ENCODE measurements around the gene ZSWIM6.

Gene ZSWIM6

GRCh38 chr5:61441742-61442141 lies 109.7 kb downstream of the ZSWIM6 start:
- no peak for DNase-seq (ENCODE audit: low read depth, low spot score)

DNA sequence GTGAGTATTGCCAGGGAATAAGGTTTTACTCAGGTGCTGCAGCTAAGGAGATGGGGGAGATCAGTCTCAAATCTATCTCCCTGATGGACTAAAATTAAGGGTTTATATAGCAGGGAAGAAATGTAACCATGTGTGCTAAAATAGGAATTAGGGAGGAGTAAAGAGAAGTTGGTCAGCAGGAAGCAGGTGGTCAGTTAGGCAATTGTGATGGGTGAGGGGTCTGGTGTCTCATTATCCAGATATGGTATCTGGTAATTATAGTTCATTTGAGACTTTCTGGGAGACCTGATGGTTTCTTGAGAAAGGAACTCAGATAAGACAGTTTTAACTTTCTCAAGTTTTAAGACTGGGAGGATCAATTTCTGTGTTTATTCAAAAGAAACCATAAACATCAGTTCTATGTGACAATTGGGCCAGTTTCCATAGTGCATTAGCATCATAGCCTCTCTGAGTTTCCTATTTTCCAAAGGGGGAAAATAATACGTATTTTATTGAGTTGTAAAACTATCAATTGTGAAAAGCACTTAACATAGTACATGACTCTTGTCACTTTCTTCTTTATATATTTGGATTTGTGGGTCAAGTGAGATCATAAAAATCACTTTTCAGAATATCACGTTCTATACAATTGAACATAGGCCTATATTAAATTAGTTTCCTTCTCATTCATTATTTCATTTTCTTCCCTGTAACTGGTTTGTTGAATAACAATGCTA lies 115.9 kb downstream of the ZSWIM6 start:
- DNase-seq (ENCODE audit: low read depth, low spot score), result no peak

- no peak for DNase-seq (ENCODE audit: low read depth, low spot score)
Measured at GRCh38 chr5:61449804-61450492, 117.9 kb downstream of the ZSWIM6 start.

DNA sequence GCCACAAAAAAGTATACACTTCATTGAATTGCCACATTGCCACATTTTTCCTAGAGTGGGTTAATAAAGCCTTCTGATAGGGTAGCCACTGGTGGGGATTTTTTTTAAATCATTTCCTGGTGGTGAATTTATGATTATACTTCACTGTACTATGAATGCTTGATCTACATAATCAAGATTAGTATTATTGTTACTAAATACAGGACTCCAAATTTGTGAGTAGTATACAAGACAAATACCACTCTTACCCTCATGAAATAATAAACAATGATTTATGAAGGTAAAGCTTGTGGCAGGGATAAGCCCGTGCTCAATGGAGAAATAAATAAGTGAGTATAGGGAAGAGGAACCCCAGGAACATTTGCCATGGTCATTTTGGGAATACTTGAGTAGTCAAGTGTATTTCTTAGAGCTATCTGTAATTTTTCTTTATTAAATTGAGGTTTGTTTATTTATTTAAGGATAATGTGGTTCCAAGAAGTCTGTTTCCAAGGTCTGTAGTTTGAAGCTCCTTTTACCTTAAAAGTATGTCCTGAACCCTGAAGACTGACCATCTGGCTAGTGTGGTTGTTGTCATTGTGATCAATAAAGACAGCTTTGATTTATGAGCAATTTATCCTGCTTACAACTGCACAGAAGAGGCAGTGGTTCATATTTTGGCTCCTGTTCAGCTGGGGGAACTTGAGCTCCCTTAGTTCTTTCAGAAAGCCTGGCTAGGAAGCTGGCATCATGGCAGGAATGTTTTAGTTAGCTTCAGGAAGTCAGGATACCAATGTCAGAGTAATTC lies 118.6 kb downstream of the ZSWIM6 start:
- DNase-seq (ENCODE audit: low read depth, low spot score), result no peak

DNA sequence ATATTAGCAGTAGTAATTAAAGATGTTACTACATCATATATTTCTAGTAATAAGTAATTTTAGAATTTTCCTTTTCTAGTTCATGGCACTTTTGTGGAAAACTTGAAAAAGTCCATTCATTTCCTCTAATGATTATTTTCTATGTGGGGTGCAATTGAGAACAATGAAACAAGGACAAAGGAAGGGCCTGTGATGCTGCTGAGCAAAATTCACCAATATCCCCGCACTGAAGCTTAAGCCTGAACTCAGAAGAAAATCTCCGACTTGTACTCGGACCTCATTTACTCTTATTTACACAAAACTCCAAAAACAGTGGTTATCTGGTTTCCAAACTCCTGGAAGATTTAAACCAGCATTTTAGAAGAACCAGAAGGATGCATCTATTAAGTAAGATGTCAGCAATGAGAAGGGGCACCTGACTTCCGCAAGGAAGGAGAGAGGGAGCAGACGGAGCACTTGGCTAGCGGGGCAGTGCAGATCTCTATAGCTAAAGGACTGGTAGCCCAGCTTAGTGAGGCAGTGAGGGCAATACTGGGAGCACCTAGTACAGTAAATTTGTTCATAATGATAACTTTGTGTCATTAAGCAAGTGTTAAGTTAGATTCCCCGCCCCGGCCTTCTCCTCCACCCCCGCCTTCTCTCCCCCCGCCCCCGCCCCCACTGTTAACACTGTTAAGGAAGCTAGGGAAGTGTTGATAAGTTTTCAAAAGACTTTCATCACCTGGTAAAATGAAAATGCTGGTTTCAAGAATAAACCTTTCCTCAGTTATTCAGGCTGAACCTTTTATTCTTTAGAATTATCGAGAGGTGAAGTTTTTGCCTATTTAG lies 123.3 kb downstream of the ZSWIM6 start:
- no peak for DNase-seq (ENCODE audit: low read depth, low spot score)

GRCh38 chr5:61460471-61460870 lies 128.4 kb downstream of the ZSWIM6 start:
- DNase-seq (ENCODE audit: low read depth, low spot score), result no peak

DNA sequence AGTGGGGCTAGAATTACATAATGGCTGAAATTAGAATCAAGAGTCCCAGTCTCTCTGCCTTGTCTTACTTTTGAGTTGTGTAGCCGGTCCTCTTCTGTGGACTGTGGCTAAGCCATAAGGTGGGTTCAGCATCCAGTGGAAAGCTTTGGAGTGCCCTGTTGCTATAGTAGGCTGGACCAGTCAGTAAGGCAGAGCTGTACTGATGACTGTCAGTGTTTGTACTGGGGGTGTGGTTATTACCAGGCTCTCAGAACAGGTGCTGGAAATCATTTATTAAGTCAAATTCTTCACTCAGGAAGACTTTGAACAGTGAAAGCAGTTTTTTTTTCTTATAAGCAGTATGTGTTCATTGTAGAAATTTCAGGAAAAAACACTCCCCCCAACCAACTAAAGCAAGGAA lies 129.4 kb downstream of the ZSWIM6 start:
- DNase-seq (ENCODE audit: low read depth, low spot score), result no peak

DNA sequence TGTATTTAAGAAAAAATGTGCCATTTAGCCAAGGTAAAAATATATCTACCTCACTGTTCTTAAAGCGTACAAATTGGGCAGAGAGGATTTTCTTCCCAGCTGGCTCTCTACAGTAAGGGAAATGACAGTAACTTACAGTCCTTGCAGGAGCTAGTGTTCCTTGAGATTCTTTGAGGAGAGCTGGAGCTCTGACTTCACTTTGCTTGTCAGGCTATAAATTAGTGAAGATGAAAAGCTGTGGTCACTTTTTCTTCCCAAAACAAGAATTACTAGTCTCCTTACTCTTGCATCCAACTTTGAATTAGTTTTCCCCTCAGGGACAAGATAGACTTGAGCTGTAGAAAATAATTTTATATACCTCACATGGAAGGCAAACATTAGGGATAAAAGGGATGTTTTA lies 129.9 kb downstream of the ZSWIM6 start:
- DNase-seq (ENCODE audit: low read depth, low spot score), result no peak

GRCh38 chr5:61463596-61463995 lies 131.5 kb downstream of the ZSWIM6 start:
- no peak for DNase-seq (ENCODE audit: low read depth, low spot score)

DNA sequence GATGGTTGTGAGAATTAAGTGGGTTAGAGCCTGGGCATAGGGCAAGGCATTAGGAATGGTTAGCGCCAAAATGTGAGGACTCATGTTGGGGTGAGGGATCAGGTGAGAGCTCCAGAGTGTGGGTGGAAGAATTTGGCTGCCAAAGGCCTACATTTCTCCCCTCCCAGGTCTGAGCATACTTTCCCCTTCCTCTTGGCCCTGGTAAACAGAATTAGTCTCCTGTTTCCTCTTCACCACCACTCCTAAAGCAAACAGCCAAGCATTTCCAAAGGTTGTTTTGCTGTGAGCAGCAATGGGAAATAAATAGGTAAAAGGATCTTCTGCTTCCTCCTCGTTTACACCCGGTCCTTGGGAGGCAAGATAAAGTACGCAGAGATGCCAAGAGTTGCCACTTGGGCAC lies 132.5 kb downstream of the ZSWIM6 start:
- DNase-seq (ENCODE audit: low read depth, low spot score), result no peak

DNA sequence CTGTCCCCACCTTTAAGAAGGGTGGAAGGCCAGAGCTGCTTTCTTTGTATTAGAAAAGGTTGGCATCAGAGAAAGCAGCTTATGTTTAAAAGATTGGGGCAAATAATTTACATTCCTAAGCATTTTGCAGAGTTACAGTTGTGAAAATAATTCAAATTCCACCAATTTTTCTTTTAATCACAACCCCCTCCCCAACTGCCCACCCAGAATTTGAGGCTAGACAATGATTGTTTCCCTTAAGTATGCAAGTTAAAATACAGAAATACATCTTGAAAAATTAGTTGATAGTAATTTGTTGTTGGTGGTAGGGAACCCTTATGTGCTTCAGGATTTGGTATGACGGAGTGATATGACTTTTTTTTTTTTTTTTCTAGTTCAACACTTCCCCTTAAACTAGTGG lies 133.0 kb downstream of the ZSWIM6 start:
- no peak for DNase-seq (ENCODE audit: low read depth, low spot score)

- DNase-seq (ENCODE audit: low read depth, low spot score), result no peak
Measured at GRCh38 chr5:61465496-61465895, 133.4 kb downstream of the ZSWIM6 start.

- DNase-seq (ENCODE audit: low read depth, low spot score), result no peak
Measured at GRCh38 chr5:61466017-61466416, 134.0 kb downstream of the ZSWIM6 start.

DNA sequence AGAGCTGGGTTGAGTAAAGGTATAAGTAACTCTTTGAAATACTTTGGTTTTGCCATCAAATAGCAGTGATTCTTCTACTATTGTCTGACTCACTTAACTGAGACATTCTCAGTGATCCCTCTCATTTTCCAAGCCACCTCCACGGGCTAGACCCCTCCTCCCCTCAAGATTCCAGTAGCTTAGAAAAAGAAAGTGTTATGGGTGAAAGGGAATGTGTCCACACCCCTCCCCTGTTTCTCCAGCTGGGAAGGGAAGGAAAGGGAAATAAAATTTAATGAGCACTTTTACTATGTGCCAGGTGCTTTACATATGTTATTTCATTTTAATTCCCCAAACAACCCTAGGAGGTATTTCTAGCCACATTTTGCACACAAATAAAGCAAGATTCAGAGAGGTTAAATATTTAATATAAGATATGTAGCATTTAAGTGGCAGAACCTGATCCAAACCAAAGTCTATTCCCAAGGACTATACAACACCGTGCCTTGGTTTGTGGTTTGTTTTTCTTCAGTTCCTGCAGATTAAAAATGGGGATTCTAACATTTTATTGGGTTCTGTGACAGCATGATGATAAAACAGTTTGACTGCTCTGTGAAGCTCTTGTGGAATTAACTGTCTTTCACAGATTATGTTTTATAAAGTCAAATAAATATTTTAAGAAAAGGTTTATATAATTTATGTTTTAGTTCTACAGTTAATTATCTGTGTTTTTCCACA lies 135.9 kb downstream of the ZSWIM6 start:
- no peak for DNase-seq (ENCODE audit: low read depth, low spot score)

GRCh38 chr5:61468483-61468865 lies 136.4 kb downstream of the ZSWIM6 start:
- no peak for DNase-seq (ENCODE audit: low read depth, low spot score)

DNA sequence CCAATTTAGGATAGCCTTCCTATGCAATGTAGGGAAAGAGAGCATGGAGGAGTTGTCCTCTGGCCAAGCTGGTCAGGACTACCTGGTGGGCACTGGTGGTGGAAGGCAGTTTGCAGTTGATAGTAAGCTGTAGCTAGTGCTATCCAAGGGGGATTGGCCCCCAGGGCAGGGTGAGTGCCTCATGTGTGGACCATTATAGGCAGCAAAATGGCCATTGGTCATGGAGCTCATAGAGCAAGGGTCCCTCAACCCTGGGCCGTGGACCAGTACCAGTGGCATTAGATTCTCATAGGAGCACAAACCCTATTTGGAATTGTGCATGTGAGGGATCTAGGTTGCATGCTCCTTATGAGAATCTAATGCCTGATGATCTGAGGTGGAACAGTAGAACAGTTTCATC lies 139.3 kb downstream of the ZSWIM6 start:
- DNase-seq (ENCODE audit: low read depth, low spot score), result no peak

GRCh38 chr5:61472172-61472958 lies 140.3 kb downstream of the ZSWIM6 start:
- DNase-seq (ENCODE audit: low read depth, low spot score), result no peak

GRCh38 chr5:61474746-61475145 lies 142.7 kb downstream of the ZSWIM6 start:
- no peak for DNase-seq (ENCODE audit: low read depth, low spot score)

GRCh38 chr5:61477788-61478187 lies 145.7 kb downstream of the ZSWIM6 start:
- no peak for DNase-seq (ENCODE audit: low read depth, low spot score)

DNA sequence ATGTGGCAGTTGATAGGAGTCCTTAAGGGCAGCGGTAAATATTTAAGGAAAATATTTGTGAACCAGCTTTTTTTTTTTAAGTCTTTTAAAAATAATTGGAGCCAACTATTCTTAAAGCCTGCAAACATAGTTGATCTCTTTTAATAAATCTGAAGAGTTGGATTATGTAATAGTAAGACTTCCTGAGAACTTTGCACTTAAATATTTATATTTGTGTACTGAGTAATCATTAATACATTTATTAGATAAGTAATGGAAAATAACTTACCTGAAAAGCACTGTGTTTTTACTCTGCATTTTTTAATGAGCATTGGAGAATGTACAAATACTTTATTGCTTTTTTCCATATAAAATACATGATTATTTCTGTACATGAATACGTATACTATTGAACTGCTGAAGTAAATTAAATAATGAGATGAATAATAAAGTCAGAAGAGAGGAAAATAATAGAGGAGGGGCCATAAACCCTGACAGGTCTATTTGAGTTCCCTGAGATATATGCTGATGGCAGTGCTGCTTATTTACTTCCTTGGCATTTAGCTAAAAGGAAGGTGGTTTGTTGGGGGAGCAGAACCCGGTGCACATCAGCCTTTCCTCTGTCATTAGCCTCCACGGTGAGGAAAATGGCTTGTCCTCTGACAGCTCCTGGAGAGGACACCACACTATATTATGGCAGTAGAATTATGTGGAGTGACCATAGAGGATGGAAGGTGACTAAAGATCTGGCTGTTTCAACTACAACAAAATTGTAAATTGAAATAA lies 148.0 kb downstream of the ZSWIM6 start:
- no peak for DNase-seq (ENCODE audit: low read depth, low spot score)

Data from activated naive CD8-positive, alpha-beta T cell treated with anti-CD3 and anti-CD28 coated beads, Interleukin-2, amount 50 U/mL, for 16 hours (primary cell).